Activated naive CD8-positive, alpha-beta T cell treated with anti-CD3 and anti-CD28 coated beads for 36 hours (primary cell): Measurements from ENCODE around the gene KSR1. TPM values are rescaled to one million over a fixed set of nuclear protein-coding genes. Genes with fewer than 3 reads are reported as not detected.
A peak's percentile ranks its signal among the peaks of the same experiment; 100 is the strongest.

ENCODE experiments used
- DNase-seq: peaks from one replicate; pipeline ENCODE4 v3.0.0; 2021
- H3K27ac Mint-ChIP-seq: one replicate; pipeline ENCODE4 v1.8.0; 2022; ENCODE audit warnings: mild to moderate bottlenecking, moderate library complexity, mixed read lengths
- H3K27me3 Mint-ChIP-seq: one replicate; pipeline ENCODE4 v1.8.0; 2022; ENCODE audit warnings: mild to moderate bottlenecking, mixed read lengths
- H3K36me3 Mint-ChIP-seq: one replicate; pipeline ENCODE4 v1.8.0; 2021; ENCODE audit warnings: mild to moderate bottlenecking, mixed read lengths
- H3K4me1 Mint-ChIP-seq: one replicate; pipeline ENCODE4 v1.8.0; 2021; ENCODE audit warnings: mixed read lengths
- H3K4me3 Mint-ChIP-seq: one replicate; pipeline ENCODE4 v1.8.0; 2022; ENCODE audit warnings: mild to moderate bottlenecking, moderate library complexity, mixed read lengths
- H3K9me3 Mint-ChIP-seq: one replicate; pipeline ENCODE4 v1.8.0; 2022; ENCODE audit warnings: mixed read lengths
- total RNA-seq, 2 experiments: library from RNA; stranded (reverse); gene quantifications; one replicate each; pipeline ENCODE4 v1.2.3, GENCODE V29; 2021

Gene KSR1
- total RNA-seq, 2 experiments from 2014 or later = 58.9 to 62.5 TPM

GRCh38 chr17:27579304-27579703 is 123.1 kb downstream of the KSR1 start:
- Mint-ChIP-seq H3K4me3 (peak overlapping the region; percentile 25), H3K36me3 (peaks cover 32% of the 10 kb centered on the region), H3K27ac (peak overlapping the region; percentile 88), H3K9me3 (peaks cover 2% of the 10 kb centered on the region), H3K4me1 (peaks cover 52% of the 10 kb centered on the region), H3K27me3 (no peaks in the 10 kb centered on the region)
- no peak for DNase-seq

GRCh38 chr17:27579897-27580321 is 123.7 kb downstream of the KSR1 start:
- DNase-seq = no peak
- peaks cover 45% of the 10 kb centered on the region for H3K4me1 Mint-ChIP-seq
- H3K36me3 Mint-ChIP-seq = peaks cover 26% of the 10 kb centered on the region
- peaks cover under 1% of the 10 kb centered on the region for H3K9me3 Mint-ChIP-seq
- H3K4me3 Mint-ChIP-seq = no peak overlapping the region
- H3K27ac Mint-ChIP-seq = peak overlapping the region; percentile 2
- H3K27me3 Mint-ChIP-seq = no peaks in the 10 kb centered on the region

GRCh38 chr17:27581016-27581415 is 124.8 kb downstream of the KSR1 start:
- no peak overlapping the region for H3K27ac Mint-ChIP-seq
- H3K4me1 Mint-ChIP-seq = peaks cover 36% of the 10 kb centered on the region
- H3K36me3 Mint-ChIP-seq = peaks cover 23% of the 10 kb centered on the region
- no peaks in the 10 kb centered on the region for H3K9me3 Mint-ChIP-seq
- no peak overlapping the region for H3K4me3 Mint-ChIP-seq
- no peak for DNase-seq
- H3K27me3 Mint-ChIP-seq = no peaks in the 10 kb centered on the region

DNA sequence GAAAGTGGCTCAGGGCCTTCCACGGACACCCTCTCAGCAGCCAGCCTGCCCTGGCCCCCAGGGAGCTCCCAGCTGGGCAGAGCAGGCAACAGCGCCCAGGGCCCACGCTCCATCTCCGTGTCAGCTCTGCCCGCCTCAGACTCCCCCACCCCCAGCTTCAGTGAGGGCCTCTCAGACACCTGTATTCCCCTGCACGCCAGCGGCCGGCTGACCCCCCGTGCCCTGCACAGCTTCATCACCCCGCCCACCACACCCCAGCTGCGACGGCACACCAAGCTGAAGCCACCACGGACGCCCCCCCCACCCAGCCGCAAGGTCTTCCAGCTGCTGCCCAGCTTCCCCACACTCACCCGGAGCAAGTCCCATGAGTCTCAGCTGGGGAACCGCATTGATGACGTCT is 126.4 kb downstream of the KSR1 start:
- H3K27ac Mint-ChIP-seq = no peak overlapping the region
- H3K9me3 Mint-ChIP-seq = no peaks in the 10 kb centered on the region
- peaks cover 25% of the 10 kb centered on the region for H3K4me1 Mint-ChIP-seq
- DNase-seq = no peak
- peaks cover 26% of the 10 kb centered on the region for H3K36me3 Mint-ChIP-seq
- H3K4me3 Mint-ChIP-seq = no peak overlapping the region
- H3K27me3 Mint-ChIP-seq = no peaks in the 10 kb centered on the region

- no peak for DNase-seq
- no peak overlapping the region for H3K27ac Mint-ChIP-seq
- peaks cover 3% of the 10 kb centered on the region for H3K4me1 Mint-ChIP-seq
- peaks cover 14% of the 10 kb centered on the region for H3K36me3 Mint-ChIP-seq
- no peaks in the 10 kb centered on the region for H3K9me3 Mint-ChIP-seq
- H3K27me3 Mint-ChIP-seq = no peaks in the 10 kb centered on the region
- H3K4me3 Mint-ChIP-seq = no peak overlapping the region
Measured at GRCh38 chr17:27585153-27585681, 129.0 kb downstream of the KSR1 start.

- H3K27ac Mint-ChIP-seq = no peak overlapping the region
- no peaks in the 10 kb centered on the region for H3K27me3 Mint-ChIP-seq
- no peak overlapping the region for H3K4me3 Mint-ChIP-seq
- no peaks in the 10 kb centered on the region for H3K4me1 Mint-ChIP-seq
- no peak for DNase-seq
- H3K9me3 Mint-ChIP-seq = no peaks in the 10 kb centered on the region
- peaks cover 12% of the 10 kb centered on the region for H3K36me3 Mint-ChIP-seq
Measured at GRCh38 chr17:27585792-27586191, 129.5 kb downstream of the KSR1 start.

DNA sequence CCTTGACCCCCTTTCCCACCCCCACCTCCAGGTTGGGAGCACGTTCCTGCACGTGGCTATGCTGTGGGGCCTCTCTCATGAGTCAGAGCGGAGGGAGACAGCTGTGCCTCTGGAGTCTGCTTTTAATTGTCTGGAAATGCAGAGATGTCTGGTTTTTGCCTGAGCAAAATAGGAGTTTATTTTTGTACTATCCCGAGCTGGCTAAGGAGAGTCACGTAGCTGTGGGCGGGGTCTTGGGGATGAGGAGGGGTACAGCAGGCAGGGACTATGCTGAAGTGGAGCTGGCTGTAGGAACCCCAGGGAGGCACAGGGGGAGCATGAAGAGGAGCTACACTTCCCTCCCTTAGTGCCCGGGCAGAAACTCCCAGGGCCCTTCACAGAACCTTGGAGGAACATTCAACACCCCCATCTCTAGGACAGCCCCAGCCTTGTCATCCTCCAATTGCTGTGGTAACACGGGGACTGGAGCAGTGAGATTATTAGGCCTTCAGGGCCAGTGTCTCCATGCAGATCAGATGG is 130.0 kb downstream of the KSR1 start:
- Mint-ChIP-seq H3K27me3 (no peaks in the 10 kb centered on the region), H3K4me1 (no peaks in the 10 kb centered on the region), H3K9me3 (no peaks in the 10 kb centered on the region), H3K4me3 (no peak overlapping the region), H3K27ac (no peak overlapping the region), H3K36me3 (peaks cover 12% of the 10 kb centered on the region)
- DNase-seq = no peak

DNA sequence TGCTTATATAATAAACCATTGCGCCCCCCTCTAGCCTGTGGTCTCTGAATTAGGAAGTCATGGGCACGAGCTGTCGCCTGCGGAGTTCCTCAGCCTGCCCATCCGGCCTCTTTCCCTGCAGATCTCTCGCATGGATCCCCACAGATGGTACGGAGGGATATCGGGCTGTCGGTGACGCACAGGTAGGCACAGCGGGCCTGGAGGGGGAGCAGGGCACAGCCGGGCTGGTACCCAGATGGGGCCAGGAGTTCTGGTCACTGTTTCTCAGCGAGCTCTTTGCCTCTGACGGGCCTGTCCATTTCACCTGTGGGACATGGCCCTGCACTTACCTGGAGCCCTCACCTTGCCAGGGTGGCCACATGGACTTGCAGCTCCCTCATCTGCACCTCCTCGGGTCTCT is 132.1 kb downstream of the KSR1 start:
- Mint-ChIP-seq H3K4me3 (no peak overlapping the region), H3K27me3 (no peaks in the 10 kb centered on the region), H3K4me1 (no peaks in the 10 kb centered on the region), H3K36me3 (peaks cover 13% of the 10 kb centered on the region), H3K9me3 (no peaks in the 10 kb centered on the region), H3K27ac (no peak overlapping the region)
- DNase-seq = no peak

- no peaks in the 10 kb centered on the region for H3K9me3 Mint-ChIP-seq
- H3K4me1 Mint-ChIP-seq = peaks cover 7% of the 10 kb centered on the region
- no peak overlapping the region for H3K27ac Mint-ChIP-seq
- H3K4me3 Mint-ChIP-seq = no peak overlapping the region
- no peaks in the 10 kb centered on the region for H3K27me3 Mint-ChIP-seq
- peaks cover 11% of the 10 kb centered on the region for H3K36me3 Mint-ChIP-seq
- no peak for DNase-seq
Measured at GRCh38 chr17:27590864-27591263, 134.6 kb downstream of the KSR1 start.

DNA sequence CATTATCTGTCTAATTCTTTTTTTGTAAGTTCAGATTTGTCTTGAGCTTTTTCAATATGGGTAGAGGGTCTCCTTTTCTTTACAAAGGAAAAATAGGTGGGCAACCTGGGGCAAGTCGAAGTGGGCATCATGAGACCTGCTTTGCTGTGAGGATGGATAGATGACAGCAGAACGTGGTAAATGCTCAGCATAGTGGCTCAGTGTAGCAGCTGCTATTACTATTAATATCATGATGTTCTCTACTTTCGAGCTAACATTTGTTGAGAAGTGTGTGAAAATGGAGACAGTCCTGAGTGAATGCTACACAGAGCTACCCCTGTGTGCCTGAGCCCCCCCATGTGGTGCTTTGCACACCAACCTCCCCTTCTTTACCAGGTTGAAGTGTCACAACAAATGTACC is 135.7 kb downstream of the KSR1 start:
- Mint-ChIP-seq H3K27me3 (no peaks in the 10 kb centered on the region), H3K36me3 (peaks cover 11% of the 10 kb centered on the region), H3K27ac (no peak overlapping the region), H3K4me1 (peaks cover 7% of the 10 kb centered on the region), H3K9me3 (no peaks in the 10 kb centered on the region), H3K4me3 (no peak overlapping the region)
- DNase-seq = no peak

- Mint-ChIP-seq H3K36me3 (peaks cover 6% of the 10 kb centered on the region), H3K4me1 (peaks cover 7% of the 10 kb centered on the region), H3K9me3 (no peaks in the 10 kb centered on the region), H3K4me3 (no peak overlapping the region), H3K27ac (no peak overlapping the region), H3K27me3 (no peaks in the 10 kb centered on the region)
- no peak for DNase-seq
Measured at GRCh38 chr17:27593232-27593856, 137.1 kb downstream of the KSR1 start.

- DNase-seq = no peak
- Mint-ChIP-seq H3K27ac (no peak overlapping the region), H3K36me3 (peaks cover 6% of the 10 kb centered on the region), H3K4me1 (peaks cover 7% of the 10 kb centered on the region), H3K9me3 (no peaks in the 10 kb centered on the region), H3K4me3 (no peak overlapping the region), H3K27me3 (no peaks in the 10 kb centered on the region)
Measured at GRCh38 chr17:27593857-27594255, 137.6 kb downstream of the KSR1 start.

DNA sequence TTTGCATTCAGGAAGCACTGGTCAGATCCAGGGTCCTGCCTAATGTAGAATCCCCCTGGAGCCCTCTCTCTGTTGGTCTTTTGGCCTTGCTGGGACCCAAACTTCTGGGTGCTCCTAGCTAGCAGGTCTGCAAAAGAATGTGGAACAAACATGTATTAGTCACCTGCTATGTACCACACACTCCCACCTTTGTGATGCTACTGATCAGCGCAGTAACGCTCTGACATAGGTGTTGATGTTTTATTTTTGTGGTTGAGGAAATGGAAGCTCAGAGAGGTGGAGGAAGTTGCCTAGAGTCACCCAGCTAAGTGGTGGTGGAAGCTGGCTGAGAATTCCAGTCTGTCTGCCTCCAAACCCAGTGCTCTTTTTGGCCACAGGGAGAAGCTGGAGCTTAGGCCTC is 139.0 kb downstream of the KSR1 start:
- H3K27me3 Mint-ChIP-seq = no peaks in the 10 kb centered on the region
- no peak overlapping the region for H3K4me3 Mint-ChIP-seq
- DNase-seq = no peak
- H3K27ac Mint-ChIP-seq = peak overlapping the region; percentile 8
- H3K4me1 Mint-ChIP-seq = peaks cover 8% of the 10 kb centered on the region
- peaks cover 6% of the 10 kb centered on the region for H3K36me3 Mint-ChIP-seq
- H3K9me3 Mint-ChIP-seq = no peaks in the 10 kb centered on the region

DNA sequence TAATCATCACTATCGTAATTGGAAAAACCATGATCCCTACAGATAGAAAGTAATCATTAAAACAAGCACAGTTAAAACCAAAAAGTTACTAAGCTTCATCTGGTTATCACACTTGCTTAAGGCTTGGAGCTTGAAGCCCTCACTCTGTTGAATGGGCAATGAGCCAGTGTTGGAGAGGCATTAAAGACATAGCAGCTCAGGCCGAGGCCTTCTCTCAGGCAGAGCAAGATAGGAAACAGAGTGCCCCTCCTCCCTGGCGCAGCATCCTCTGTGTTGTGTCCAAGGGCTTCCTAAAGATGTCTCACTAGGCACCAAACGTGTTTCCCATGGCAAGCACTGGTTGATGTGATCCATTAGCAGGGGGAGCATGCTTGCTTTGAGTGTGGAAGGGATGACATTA is 139.8 kb downstream of the KSR1 start:
- H3K4me1 Mint-ChIP-seq = peaks cover 8% of the 10 kb centered on the region
- no peak overlapping the region for H3K27ac Mint-ChIP-seq
- H3K27me3 Mint-ChIP-seq = no peaks in the 10 kb centered on the region
- H3K36me3 Mint-ChIP-seq = peaks cover 8% of the 10 kb centered on the region
- H3K9me3 Mint-ChIP-seq = no peaks in the 10 kb centered on the region
- no peak for DNase-seq
- no peak overlapping the region for H3K4me3 Mint-ChIP-seq

DNA sequence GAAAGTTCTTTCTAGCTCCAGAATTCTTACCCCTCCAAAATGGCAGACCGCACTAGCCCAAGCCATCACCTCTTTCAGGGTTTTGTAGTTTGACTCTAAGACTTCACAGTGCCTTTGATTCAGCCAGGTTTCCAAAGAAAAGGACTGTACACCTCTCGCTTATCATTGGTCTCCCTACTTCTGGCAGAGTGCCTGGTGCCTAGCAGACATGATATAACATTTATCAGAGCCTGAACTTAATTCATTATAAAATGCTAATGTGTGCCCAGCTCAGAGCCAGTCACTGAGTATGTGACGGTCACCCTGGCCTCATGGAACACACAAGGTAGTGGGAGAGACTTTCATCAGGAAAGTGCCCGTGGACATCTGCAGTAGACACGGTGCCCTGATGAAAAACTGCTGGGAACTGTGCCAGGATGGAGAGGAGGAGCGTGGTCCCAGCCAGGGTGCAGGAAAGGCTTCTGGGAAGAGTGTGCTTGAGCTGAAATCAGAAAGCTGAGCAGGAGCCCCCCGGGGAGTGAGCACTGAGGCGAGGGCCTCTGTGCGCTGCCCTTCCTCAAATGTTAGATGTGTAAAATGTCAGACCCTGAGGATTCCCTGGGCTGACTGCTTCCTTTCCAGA is 140.4 kb downstream of the KSR1 start:
- Mint-ChIP-seq H3K4me1 (peaks cover 8% of the 10 kb centered on the region), H3K4me3 (no peak overlapping the region), H3K36me3 (peaks cover 13% of the 10 kb centered on the region), H3K27ac (peak overlapping the region; percentile 11), H3K9me3 (no peaks in the 10 kb centered on the region), H3K27me3 (no peaks in the 10 kb centered on the region)
- no peak for DNase-seq

DNA sequence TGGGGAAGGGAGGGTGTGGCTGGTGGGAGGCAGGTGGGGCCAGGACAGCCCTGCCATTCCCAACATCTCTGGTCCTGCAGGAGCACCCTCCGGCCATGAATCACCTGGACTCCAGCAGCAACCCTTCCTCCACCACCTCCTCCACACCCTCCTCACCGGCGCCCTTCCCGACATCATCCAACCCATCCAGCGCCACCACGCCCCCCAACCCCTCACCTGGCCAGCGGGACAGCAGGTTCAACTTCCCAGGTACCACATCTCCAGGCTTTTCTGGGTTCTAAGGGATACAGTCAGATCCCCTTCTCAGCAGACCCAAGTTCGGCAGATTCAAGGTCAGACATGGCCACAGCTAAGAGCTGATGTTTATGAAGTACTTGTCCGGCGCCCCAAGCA is 140.9 kb downstream of the KSR1 start:
- H3K27ac Mint-ChIP-seq = no peak overlapping the region
- peaks cover 8% of the 10 kb centered on the region for H3K4me1 Mint-ChIP-seq
- H3K4me3 Mint-ChIP-seq = no peak overlapping the region
- H3K9me3 Mint-ChIP-seq = no peaks in the 10 kb centered on the region
- H3K36me3 Mint-ChIP-seq = peaks cover 13% of the 10 kb centered on the region
- H3K27me3 Mint-ChIP-seq = no peaks in the 10 kb centered on the region
- no peak for DNase-seq
